ENCODE data around the gene KRT32. TPM values are rescaled to one million over a fixed set of nuclear protein-coding genes. Genes with fewer than 3 reads are reported as not detected.

KRT32 gene
- not detected in 2 replicates for total RNA-seq (2014; rRNA removed; shearing (Covaris generic))

DNA sequence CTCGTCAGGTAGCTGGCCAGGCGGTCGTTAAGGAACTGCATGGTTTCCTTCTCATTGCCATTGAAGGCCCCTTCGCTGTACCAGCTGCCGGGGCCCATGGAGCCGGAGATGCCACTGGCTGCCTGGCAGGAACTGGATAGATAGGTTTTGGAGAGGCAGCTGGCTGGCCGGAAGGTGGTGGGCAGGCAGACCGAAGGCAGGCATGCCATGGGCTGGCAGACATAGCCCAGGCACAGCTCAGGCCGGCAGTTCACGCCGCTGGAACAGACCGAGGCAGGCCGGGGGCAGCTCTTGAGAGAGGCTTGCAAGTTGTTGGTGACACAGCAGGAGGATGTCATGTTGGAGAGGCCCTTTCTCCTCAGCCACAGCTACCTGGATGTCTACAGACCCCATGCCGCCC lies at the start of gene KRT32:
Gene KRT32, minus strand, starts transcription at position 399 of the 400 bp plus-strand sequence. Its CDS starts 61 bp downstream, at position 338.
- DNase-seq (ENCODE audit: low spot score): no peak

- no peak for DNase-seq (ENCODE audit: low spot score)
Measured at GRCh38 chr17:41516830-41517283, 49.7 kb upstream of the KRT32 start.

- no peak for DNase-seq (ENCODE audit: low spot score)
Measured at GRCh38 chr17:41516147-41516829, 49.1 kb upstream of the KRT32 start.

DNA sequence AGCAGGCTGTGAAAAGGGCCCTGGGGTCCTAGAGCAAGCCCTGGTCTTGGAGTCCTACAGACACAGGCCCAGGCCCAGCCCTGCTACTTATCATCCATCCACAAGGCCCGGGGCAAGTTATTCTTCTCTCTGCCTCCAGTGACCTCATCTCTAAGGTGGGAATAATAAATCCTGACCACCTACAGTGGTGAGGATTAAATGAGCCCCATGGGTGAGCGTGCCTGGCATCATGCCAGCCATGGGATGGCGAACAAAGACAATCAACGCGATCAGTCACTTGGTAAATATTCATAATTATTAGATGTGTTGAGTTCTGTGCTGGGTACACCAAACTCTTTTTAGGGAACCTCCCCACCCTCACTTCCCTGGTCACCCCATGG lies 46.0 kb upstream of the KRT32 start:
- no peak for DNase-seq (ENCODE audit: low spot score)

DNA sequence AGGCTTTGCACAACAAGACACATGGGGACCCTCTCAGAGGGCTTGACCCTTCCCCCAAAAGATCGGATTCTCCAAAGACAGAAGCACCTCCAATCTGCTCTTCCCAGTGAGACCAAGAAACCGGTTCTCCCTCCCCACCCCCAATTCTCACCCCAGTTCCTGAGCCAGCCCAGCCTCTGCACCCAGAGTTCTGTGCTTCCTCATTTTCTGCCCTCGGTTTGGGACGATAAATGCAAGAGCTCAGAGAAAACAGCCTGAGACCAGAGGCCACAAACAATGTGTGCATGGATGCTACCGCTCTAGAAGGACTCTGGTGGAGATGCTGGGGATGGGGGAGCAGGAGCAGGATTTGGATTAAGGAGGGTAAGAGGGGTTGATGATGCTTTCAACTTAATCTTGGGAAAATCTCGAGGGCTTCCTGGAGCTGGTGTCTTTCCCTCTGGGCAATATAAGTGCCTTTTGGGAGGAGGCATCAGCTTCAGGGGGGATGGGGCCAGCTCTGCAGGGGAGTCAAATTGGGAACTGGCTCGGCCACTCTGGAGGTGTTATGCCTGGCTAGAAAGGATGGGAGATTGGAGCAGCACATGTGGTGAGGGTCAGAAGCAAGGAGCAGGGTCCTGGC lies 45.5 kb upstream of the KRT32 start:
- DNase-seq (ENCODE audit: low spot score): no peak

- no peak for DNase-seq (ENCODE audit: low spot score)
Measured at GRCh38 chr17:41511716-41512115, 44.5 kb upstream of the KRT32 start.

DNA sequence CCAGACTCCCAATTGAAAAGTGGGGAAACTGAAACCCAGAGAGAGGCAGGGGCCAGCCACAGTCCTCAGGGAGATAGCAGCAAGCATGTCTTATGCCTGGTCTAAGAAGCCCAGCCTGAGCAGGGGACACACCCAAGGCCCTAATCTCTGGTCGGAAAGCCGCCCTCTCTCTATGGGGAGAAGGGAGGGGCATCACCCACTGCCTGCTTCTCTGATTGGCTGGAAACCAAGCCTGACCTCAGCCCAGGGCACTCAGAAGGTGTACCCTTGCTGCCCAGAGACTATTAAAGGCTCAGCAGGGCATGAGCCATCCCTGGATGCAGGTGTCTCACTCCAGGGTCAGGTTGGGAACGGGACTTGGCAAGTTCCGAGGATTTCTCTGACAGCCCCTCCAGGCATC lies 43.9 kb upstream of the KRT32 start:
- no peak for DNase-seq (ENCODE audit: low spot score)

- DNase-seq (ENCODE audit: low spot score): no peak
Measured at GRCh38 chr17:41510251-41511065, 43.3 kb upstream of the KRT32 start.

- no peak for DNase-seq (ENCODE audit: low spot score)
Measured at GRCh38 chr17:41507315-41507880, 40.2 kb upstream of the KRT32 start.

DNA sequence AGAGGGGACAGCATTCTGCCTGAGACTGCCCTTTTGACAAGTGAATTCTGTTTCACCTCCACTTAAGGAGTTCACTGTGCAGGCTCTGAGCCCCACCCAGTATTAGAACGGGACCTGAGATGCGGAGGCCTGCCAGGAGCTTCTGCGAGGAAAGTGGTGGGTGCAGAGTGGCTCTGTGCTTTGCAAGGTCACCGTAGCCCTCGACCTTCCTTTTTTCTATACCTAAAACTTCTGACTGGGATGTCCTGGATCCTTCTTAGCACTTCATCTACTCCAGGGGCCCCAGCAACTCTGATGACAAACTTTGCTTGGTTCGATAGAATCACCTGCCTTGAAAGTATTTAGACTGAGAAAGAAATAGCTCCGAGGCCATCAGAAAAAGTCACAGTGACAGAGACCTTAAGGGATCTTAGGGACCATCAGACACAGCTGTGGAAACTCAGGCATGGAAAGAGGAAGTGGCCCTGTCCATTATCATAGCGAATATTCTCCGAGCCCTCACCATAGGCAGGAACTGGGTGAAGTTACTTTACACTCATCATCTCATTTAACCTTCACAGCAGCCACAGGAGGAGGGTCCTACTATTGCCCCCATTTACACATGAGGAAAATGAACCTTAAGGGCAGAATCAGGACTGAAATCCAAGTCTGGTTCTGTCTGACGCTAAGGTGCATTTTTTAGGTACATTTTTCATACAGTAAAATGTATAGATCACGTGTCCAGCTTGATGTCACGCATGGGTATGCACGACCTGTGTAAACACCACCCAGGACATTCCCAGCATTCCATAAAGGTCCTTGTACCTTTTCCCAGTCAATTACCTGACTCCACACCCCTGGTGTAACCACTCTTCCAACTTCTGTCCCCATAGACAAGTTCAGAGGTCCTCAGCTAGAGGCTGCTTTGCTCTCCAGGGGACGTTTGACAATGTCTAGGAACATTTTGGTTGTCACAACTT lies 38.9 kb upstream of the KRT32 start:
- no peak for DNase-seq (ENCODE audit: low spot score)

- no peak for DNase-seq (ENCODE audit: low spot score)
Measured at GRCh38 chr17:41505007-41505808, 38.0 kb upstream of the KRT32 start, which contains the start of gene KRT13. KRT13 (minus strand) TSS chr17:41505612; CDS start chr17:41505550, 62 bp downstream.

DNA sequence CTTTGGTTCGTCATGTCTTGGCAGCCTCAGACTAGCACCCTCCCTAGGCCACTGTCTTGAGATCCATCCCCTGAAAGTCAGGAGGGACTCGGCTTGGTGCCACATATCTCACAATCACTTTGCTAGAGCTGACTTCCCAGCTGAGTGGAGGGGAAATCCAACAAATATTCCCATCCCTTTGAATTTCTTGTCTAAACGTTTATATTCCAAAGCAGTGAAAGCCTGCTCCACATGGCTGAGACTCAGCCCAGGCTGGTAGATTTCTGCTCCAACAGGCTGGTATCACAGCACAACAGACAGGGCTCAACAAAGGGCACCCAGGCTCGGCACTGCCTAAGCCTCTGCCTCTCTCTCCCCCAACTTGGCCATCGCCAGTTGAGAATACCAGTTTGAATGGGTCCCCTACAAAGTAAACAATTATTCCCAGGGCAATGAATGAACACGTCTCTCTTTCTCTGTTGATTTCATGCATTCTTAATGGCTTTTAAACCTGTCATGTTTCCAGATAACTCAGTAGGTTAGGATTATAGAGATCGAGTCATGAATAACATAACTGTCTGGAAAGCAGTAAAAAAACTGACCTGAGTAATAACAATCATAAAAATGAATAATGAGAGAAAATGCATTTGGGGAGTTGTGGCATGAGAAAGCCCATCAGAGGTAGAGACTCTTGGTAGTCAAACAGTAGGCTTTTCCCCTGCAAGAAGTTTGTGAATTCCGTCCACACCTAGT lies 37.2 kb upstream of the KRT32 start:
- DNase-seq (ENCODE audit: low spot score): no peak

- no peak for DNase-seq (ENCODE audit: low spot score)
Measured at GRCh38 chr17:41503202-41503601, 36.0 kb upstream of the KRT32 start.

- no peak for DNase-seq (ENCODE audit: low spot score)
Measured at GRCh38 chr17:41500131-41500911, 33.1 kb upstream of the KRT32 start.

- DNase-seq (ENCODE audit: low spot score): no peak
Measured at GRCh38 chr17:41499714-41500113, 32.5 kb upstream of the KRT32 start.

DNA sequence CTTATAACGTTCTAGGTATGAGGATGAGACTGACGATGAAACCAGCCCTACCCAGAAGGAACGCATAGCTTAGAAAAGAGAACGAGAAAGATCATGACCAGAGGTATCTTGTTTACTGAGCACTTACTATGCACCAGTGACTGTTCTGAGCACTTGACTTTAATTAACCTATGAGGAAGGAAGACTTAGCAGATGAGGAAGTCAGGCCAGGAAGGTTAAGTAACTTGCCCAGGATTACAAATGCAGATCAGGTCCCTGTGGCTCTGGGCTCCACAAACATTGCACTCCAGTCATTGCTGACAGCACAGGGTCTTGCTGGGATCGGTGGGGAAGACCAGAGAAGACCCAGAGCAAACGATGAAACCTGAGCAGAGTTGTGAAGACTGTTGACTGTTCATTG lies 31.1 kb upstream of the KRT32 start:
- no peak for DNase-seq (ENCODE audit: low spot score)

DNA sequence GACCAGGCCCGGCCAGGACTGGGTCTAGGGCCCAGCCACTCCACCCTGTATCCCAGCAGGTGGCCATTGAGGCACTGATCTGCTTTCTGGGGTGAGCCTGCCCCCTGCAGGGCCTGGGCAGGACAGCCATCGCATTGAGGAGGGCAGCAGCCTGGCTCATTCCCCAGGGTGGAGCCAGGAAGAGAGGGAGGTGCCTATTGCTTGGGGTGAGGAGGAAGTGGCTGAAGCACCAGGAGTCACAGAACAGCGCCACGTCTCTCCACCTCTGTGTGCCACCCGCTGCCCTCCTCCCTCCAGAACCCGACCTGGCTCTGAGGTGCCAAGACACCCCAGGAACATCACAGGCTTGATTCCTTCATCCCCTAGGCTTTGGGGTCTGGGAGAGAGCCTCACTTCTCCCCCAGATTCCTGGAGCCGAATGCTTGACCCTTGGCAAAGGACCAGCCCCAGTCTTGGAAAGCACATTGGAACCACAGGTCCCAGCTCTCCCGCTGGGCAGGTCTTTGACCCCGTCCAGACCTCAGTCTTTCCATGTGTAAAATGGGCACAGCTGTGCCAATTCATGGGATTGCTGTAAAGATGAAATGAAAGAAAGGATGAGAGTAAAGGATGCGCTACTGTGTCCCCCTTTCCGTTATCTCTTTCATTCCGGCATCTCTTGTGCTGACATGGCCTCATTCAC lies 29.8 kb upstream of the KRT32 start:
- peak; percentile 95 for DNase-seq (ENCODE audit: low spot score)

- no peak for DNase-seq (ENCODE audit: low spot score)
Measured at GRCh38 chr17:41494524-41494923, 27.3 kb upstream of the KRT32 start.

All from H4 (cell line).